Lung (tissue), 12 donors: ENCODE results near the gene GDAP1L1. TPM values are rescaled to one million over a fixed set of nuclear protein-coding genes. Genes with fewer than 3 reads are reported as not detected.

ENCODE experiments used
- ATAC-seq: fragments of 200-7000 bp; cut with Tn5 transposase; one replicate; pipeline ENCODE4 v1.9.1; 2020; ENCODE audit warnings: moderate number of reproducible peaks; ENCODE audit not compliant: insufficient read depth, low FRiP score
- DNase-seq, 3 donors: peaks; one replicate each; pipeline ENCODE4 v3.0.0-alpha.2; 2013 to 2017
- H3K27ac ChIP-seq, 2 donors: one replicate each; pipeline ENCODE4 v1.5.1; 2013; ENCODE audit warnings: mild to moderate bottlenecking in 2 of 2, moderate library complexity in 2 of 2, control low read depth in 1 of 2, inconsistent platforms in 1 of 2, low read depth in 1 of 2, low read length in 1 of 2
- H3K27me3 ChIP-seq, 3 donors: one replicate each; pipeline ENCODE4 v1.5.1; 2013; ENCODE audit warnings: low read length in 2 of 3; ENCODE audit not compliant: control insufficient read depth in 3 of 3, insufficient read depth in 3 of 3
- H3K36me3 ChIP-seq, 4 donors: one replicate each; pipeline ENCODE4 v1.5.1; 2013; ENCODE audit warnings: low read length in 4 of 4, mild to moderate bottlenecking in 1 of 4, moderate library complexity in 1 of 4; ENCODE audit not compliant: control insufficient read depth in 4 of 4, insufficient read depth in 4 of 4
- H3K4me1 ChIP-seq, 5 donors: one replicate each; pipeline ENCODE4 v1.5.1; 2013; ENCODE audit warnings: low read length in 5 of 5, mild to moderate bottlenecking in 2 of 5, moderate library complexity in 1 of 5; ENCODE audit not compliant: control insufficient read depth in 5 of 5, insufficient read depth in 5 of 5
- H3K4me3 ChIP-seq: one replicate; pipeline ENCODE4 v1.5.1; 2013; ENCODE audit warnings: mild to moderate bottlenecking, control low read depth, moderate library complexity
- H3K9ac ChIP-seq, 2 donors: one replicate each; pipeline ENCODE4 v1.5.1; 2013; ENCODE audit warnings: low read length in 2 of 2, control low read depth in 1 of 2; ENCODE audit not compliant: insufficient read depth in 1 of 2
- H3K9me3 ChIP-seq, 4 donors: one replicate each; pipeline ENCODE4 v1.5.1; 2013; ENCODE audit warnings: low read length in 3 of 4, mild to moderate bottlenecking in 1 of 4, moderate library complexity in 1 of 4; ENCODE audit not compliant: control insufficient read depth in 4 of 4, insufficient read depth in 3 of 4
- WGBS, 2 donors: extraction: QIAGEN DNeasy Blood & Tissue Kit; methylation state at CpG; one replicate each; pipeline ENCODE4 v1.1.7; 2013; 5-methylcytosine and 5-hydroxymethylcytosine counted together
- polyA plus RNA-seq, 2 donors: library from polyadenylated mRNA; stranded (reverse); fragments of 200-250 nt; gene quantifications; one replicate each; pipeline ENCODE4 v1.2.1, GENCODE V29; 2013
- total RNA-seq, 2 donors: library from RNA; depleted of rRNA in 1 of 2; stranded (reverse); fragments of >200 nt in 1 of 2; gene quantifications; one replicate each; pipeline ENCODE4 v1.2.1, GENCODE V29; 2014 to 2021
- TF ChIP-seq, protein P1 (sequence below): IDR thresholded peaks from 2 replicates; pipeline ENCODE4 v1.5.1; 2012; ENCODE audit warnings: mild to moderate bottlenecking; ENCODE audit errors: control extremely low read depth, extremely low read depth
- donor health status: control.
- donor health status: control.
- donor health status: Bipolar disorder and iron deficiency.
- donor health status: healthy.
- donor health status: DM: yes; HTN: yes; CAD: no.

The GDAP1L1 gene
- total and polyA plus RNA-seq, 4 donors = 0.02 to 0.10 TPM; not detected in 2

DNA sequence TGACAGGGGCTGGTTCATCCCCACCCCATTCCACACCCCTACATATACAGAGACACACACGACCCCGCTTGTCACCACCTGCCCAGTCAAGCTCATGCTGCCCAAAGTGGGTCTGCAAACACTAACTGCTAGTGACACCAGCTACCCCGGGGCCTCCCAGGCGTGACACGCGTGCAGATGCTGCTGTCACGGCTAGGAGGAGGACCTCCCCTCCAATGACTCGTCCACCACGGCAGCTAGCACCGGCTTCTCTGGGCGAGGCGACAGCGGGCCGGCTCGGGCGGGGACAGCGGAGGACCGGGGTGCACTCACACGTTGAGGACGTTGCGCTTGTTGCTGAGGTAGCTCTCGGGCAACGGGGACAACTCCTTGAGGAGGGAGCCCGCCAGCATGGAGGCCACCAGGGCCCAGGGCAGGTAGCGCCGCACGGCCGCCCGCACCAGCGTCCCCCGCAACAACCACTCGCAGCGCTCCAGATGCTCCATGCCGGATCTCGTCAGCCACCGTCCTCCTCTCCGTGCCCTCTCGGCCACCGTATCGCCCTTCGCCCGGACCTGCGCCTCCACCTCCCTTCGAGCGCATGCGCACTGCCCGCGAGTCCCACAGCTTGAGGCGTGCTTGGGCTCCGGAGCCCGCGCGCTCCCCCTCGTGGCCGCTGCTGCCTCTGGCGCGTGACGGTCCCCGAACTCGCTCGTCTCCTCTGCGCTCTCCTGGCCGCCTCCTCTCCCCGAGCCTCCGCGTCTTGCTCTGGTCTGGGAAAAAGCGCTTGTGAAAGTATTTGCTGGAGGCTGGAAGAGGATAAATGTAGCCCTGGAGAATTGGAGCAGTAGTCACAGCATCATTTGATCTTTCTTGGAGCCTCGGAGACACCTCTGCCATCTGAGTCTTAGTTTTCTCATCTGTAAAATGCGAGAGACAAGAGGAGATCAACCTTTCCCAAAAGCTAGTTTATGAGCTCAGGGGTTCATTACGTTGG lies 63.8 kb downstream of the GDAP1L1 start, which contains the start of gene FITM2:
TSS of gene FITM2 (minus strand) at position 539 of the 976 bp plus-strand sequence. CDS start at position 485, 54 bp downstream.
- Histone ChIP-seq H3K27ac (peak within 1 kb of the TSS; percentile 65 to 85), H3K9ac (peak within 1 kb of the TSS; percentile 55 to 71), H3K27me3 (no peaks in the 10 kb centered on the region), H3K9me3 (no peaks in the 10 kb centered on the region), H3K4me1 (peaks cover 4 to 11% (median 8%) of the 10 kb centered on the region in 5 donors), H3K36me3 (peaks cover 0 to 5% (median 0%) of the 10 kb centered on the region in 4 donors), H3K4me3 (peak within 1 kb of the TSS; percentile 91)
- TF ChIP-seq, protein P1, sequence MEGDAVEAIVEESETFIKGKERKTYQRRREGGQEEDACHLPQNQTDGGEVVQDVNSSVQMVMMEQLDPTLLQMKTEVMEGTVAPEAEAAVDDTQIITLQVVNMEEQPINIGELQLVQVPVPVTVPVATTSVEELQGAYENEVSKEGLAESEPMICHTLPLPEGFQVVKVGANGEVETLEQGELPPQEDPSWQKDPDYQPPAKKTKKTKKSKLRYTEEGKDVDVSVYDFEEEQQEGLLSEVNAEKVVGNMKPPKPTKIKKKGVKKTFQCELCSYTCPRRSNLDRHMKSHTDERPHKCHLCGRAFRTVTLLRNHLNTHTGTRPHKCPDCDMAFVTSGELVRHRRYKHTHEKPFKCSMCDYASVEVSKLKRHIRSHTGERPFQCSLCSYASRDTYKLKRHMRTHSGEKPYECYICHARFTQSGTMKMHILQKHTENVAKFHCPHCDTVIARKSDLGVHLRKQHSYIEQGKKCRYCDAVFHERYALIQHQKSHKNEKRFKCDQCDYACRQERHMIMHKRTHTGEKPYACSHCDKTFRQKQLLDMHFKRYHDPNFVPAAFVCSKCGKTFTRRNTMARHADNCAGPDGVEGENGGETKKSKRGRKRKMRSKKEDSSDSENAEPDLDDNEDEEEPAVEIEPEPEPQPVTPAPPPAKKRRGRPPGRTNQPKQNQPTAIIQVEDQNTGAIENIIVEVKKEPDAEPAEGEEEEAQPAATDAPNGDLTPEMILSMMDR = peak; percentile 93
- DNase-seq (peak; percentile 97 to 98 (median 98)), ATAC-seq (peak; percentile 96)
- WGBS, 2 donors = 2% methylated on average over 62 to 70 of the region's 70 CpGs

DNA sequence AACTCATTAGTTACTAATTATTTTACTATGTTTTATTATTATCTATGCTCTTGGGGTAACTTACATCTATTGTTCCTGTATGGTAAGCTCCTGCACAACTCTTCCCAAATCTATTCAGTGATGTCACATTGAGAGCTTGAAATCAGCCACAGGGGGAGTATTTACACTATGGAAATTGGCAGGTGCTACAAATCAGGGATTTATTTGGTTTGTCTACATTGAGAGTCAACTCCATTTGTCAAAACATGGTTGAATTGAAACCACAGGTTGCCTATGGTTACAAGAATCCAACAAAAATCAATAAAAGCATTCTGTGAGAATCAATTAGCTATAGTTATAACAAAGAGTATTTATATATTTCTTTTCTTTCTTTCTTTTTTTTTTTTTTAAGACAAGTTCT lies 67.8 kb downstream of the GDAP1L1 start:
- TF ChIP-seq, protein P1 = no peak
- DNase-seq (no peak), ATAC-seq (no peak)
- H3K4me3 ChIP-seq = no peak overlapping the region
- H3K36me3 ChIP-seq = no peaks in the 10 kb centered on the region
- no peak overlapping the region for H3K27ac ChIP-seq
- no peaks in the 10 kb centered on the region for H3K9me3 ChIP-seq
- no peak overlapping the region for H3K9ac ChIP-seq
- peaks cover under 1 to 7% (median under 1%) of the 10 kb centered on the region in 5 donors for H3K4me1 ChIP-seq
- no peaks in the 10 kb centered on the region for H3K27me3 ChIP-seq

DNA sequence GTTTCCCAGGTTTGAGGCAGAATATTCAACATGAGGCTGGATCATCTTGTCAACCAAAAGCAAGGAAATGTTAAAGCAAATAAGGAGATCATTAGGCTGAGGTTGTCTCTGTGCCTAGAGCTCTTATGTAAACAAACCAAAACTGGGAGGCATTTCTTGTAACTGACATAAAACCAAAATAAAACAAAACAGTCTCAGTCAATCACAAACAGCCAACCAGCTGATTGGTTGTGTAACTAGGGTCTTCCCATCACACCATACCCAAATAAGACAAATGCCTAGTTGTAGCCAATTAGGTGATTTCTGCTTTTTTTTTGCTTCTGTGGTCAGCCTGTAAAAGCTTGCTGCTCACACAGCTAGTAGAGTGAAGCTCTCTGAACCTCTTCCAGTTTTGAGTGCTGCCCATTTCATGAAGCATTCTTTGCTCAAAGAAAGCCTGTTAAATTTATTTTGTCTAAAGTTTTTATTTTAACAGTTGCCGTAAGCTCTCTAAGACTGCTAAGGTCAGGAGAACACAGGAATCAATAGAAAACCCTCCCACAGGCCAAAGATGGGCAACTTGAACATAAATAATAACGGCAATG lies 72.8 kb downstream of the GDAP1L1 start:
- H3K9me3 ChIP-seq = no peaks in the 10 kb centered on the region
- DNase-seq (no peak), ATAC-seq (no peak)
- no peaks in the 10 kb centered on the region for H3K27me3 ChIP-seq
- WGBS, 2 donors = 95 to 96% methylated on average over 2 of the region's 2 CpGs
- no peak overlapping the region for H3K27ac ChIP-seq
- no peak overlapping the region for H3K4me3 ChIP-seq
- TF ChIP-seq, protein P1 = no peak
- H3K4me1 ChIP-seq = no peaks in the 10 kb centered on the region
- H3K36me3 ChIP-seq = no peaks in the 10 kb centered on the region
- H3K9ac ChIP-seq = no peak overlapping the region
